Measurements from ENCODE around the gene PTPN4.
A peak's percentile ranks its signal among the peaks of the same experiment; 100 is the strongest.

The PTPN4 gene

GRCh38 chr2:119759451-119760236 is at the start of gene PTPN4:
TSS of gene PTPN4 (plus strand) at chr2:119759922. CDS start at chr2:119809854, 49,932 bp downstream.
- peak; percentile 94 for DNase-seq (ENCODE audit: low read depth)

GRCh38 chr2:119710281-119710680 is 49.4 kb upstream of the PTPN4 start:
- no peak for DNase-seq (ENCODE audit: low read depth)

GRCh38 chr2:119711352-119711751 is 48.4 kb upstream of the PTPN4 start:
- no peak for DNase-seq (ENCODE audit: low read depth)

- DNase-seq (ENCODE audit: low read depth) = no peak
Observed at GRCh38 chr2:119712571-119712970, 47.2 kb upstream of the PTPN4 start.

GRCh38 chr2:119713819-119714490 is 45.8 kb upstream of the PTPN4 start:
- DNase-seq (ENCODE audit: low read depth) = no peak

- no peak for DNase-seq (ENCODE audit: low read depth)
Observed at GRCh38 chr2:119715409-119716283, 44.1 kb upstream of the PTPN4 start.

GRCh38 chr2:119716284-119716672 is 43.4 kb upstream of the PTPN4 start:
- no peak for DNase-seq (ENCODE audit: low read depth)

GRCh38 chr2:119718501-119719260 is 41.0 kb upstream of the PTPN4 start:
- DNase-seq (ENCODE audit: low read depth) = no peak

GRCh38 chr2:119719261-119719627 is 40.5 kb upstream of the PTPN4 start:
- DNase-seq (ENCODE audit: low read depth) = no peak

GRCh38 chr2:119721043-119721442 is 38.7 kb upstream of the PTPN4 start:
- no peak for DNase-seq (ENCODE audit: low read depth)

GRCh38 chr2:119721462-119721861 is 38.3 kb upstream of the PTPN4 start:
- DNase-seq (ENCODE audit: low read depth) = no peak

- no peak for DNase-seq (ENCODE audit: low read depth)
Observed at GRCh38 chr2:119721904-119722303, 37.8 kb upstream of the PTPN4 start.

- no peak for DNase-seq (ENCODE audit: low read depth)
Observed at GRCh38 chr2:119723186-119723585, 36.5 kb upstream of the PTPN4 start.

GRCh38 chr2:119723784-119724467 is 35.8 kb upstream of the PTPN4 start:
- no peak for DNase-seq (ENCODE audit: low read depth)

- no peak for DNase-seq (ENCODE audit: low read depth)
Observed at GRCh38 chr2:119724656-119725485, 34.9 kb upstream of the PTPN4 start.

GRCh38 chr2:119727493-119727892 is 32.2 kb upstream of the PTPN4 start:
- DNase-seq (ENCODE audit: low read depth) = no peak

- DNase-seq (ENCODE audit: low read depth) = no peak
Observed at GRCh38 chr2:119728421-119728820, 31.3 kb upstream of the PTPN4 start.

GRCh38 chr2:119730671-119731177 is 29.0 kb upstream of the PTPN4 start:
- DNase-seq (ENCODE audit: low read depth) = no peak

- no peak for DNase-seq (ENCODE audit: low read depth)
Observed at GRCh38 chr2:119731983-119732382, 27.7 kb upstream of the PTPN4 start.

GRCh38 chr2:119732601-119733164 is 27.0 kb upstream of the PTPN4 start:
- DNase-seq (ENCODE audit: low read depth) = no peak
